ENCODE data around the gene PRPF19. TPM values are rescaled to one million over a fixed set of nuclear protein-coding genes. Genes with fewer than 3 reads are reported as not detected.
"Not testable (repeated sequence)": the region's sequence is repeated elsewhere in the genome, so short reads cannot be mapped to it uniquely, and the experiment has no call there.

The PRPF19 gene
- total RNA-seq, 1 experiment from 2014 or later = 160 TPM

DNA sequence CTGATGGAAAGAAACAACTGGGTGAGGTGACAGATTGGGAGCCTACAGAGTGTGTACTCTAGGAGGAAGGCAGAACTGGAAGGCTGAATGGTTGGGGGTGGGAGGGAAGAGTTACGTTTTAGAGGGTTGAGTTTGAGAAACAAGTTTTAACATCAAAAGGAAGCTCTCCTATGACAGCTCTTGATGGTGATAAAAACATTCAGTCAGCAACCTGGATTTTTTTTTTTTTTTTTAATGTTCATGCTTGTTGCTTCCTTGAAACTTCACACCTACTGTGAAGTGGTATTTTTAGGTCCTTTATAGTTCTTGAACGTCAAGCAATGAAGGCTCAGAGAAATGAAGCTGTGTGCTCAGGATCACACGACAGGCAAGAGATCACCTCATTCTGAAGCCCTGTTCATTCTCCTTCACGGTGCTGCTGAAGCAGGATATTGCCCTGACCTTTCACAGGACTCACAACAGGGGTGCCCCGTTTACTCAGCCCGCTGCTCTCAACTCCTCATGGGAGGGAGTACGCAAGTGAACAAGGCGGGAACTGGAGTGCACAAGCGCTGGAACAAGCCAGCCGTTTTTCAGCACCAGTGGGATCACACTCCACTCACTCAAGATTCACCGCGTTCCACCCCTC lies 6.0 kb upstream of the PRPF19 start:
- no TSS peak for BruUV-seq (replicated peaks)
- POLR2A ChIA-PET (ENCODE audit: unreplicated experiment) = interaction anchor here (0.6 to 0.7 kb wide), 3 partner anchors 37 to 517 kb away, joined by 3 to 9 read pairs (median 5); no protein-coding TSS in a partner anchor

DNA sequence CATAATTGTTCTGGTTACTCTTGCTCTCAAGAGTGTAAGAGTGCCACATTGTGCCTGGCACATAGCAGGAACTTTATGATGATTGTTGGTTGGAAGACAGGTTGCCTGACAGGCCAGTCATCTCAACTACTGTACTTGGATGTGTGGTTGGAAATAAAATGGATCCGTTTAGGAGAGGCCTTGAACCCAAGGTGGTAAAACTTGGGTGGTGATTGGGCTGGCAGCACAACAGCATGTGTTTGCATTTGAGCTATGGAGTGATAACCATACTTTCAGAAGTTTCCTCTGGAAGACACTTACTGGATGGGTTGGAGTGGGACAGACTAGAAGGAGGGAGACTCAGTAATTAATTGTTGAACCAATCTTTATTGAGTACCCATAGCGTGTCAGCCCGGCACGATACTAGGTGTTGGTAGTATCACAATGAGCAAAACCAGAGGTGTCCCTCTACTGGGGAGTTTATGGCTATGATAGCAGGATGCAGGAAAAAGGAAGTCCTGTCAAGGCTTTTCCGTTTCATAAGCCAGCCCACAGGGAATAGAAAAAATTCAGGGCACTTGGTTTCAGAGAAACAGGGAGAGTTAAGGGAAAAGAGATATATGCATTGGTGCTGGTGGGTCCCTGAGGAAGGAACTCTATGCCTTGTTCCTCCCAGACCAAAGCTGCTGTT lies 4.5 kb upstream of the PRPF19 start:
- TF ChIP-seq, protein P1, sequence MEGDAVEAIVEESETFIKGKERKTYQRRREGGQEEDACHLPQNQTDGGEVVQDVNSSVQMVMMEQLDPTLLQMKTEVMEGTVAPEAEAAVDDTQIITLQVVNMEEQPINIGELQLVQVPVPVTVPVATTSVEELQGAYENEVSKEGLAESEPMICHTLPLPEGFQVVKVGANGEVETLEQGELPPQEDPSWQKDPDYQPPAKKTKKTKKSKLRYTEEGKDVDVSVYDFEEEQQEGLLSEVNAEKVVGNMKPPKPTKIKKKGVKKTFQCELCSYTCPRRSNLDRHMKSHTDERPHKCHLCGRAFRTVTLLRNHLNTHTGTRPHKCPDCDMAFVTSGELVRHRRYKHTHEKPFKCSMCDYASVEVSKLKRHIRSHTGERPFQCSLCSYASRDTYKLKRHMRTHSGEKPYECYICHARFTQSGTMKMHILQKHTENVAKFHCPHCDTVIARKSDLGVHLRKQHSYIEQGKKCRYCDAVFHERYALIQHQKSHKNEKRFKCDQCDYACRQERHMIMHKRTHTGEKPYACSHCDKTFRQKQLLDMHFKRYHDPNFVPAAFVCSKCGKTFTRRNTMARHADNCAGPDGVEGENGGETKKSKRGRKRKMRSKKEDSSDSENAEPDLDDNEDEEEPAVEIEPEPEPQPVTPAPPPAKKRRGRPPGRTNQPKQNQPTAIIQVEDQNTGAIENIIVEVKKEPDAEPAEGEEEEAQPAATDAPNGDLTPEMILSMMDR (conservative IDR thresholded peaks at IDR 0.05) = no peak
- TF ChIP-seq EZH2 (IDR thresholded peaks at IDR 0.05; ENCODE audit: low read depth) = no peak
- CTCF ChIA-PET = no interaction called here
- peaks cover 17% of the 10 kb centered on the region for H3F3A ChIP-seq (ENCODE audit: insufficient read depth, low read depth)
- no peaks in the 10 kb centered on the region for H3K9me3 ChIP-seq (ENCODE audit: insufficient read depth, low read depth)
- peaks cover 19% of the 10 kb centered on the region for H3K79me2 ChIP-seq (ENCODE audit: low read depth)
- H3K9me2 ChIP-seq (ENCODE audit: insufficient read depth) = no peaks in the 10 kb centered on the region
- peaks cover 27% of the 10 kb centered on the region; the same call in 1 of the 2 replicates for H3K27me3 ChIP-seq (ENCODE audit: insufficient read depth, low read depth)
- intact Hi-C loops (cut with micrococcal nuclease; ENCODE audit: unreplicated experiment) = no loop called here
- no peak overlapping the region for H2AFZ ChIP-seq
- peaks cover 23% of the 10 kb centered on the region for H3K4me1 ChIP-seq (replicated peaks; ENCODE audit: insufficient read depth)
- no peaks in the 10 kb centered on the region; the same call in 1 of the 2 replicates for H4K20me1 ChIP-seq (ENCODE audit: insufficient read depth)
- H3K36me3 ChIP-seq (ENCODE audit: low read depth) = no peaks in the 10 kb centered on the region
- no peak overlapping the region for H3K4me2 ChIP-seq
- H3K4me3 ChIP-seq = no peak overlapping the region
- POLR2A ChIA-PET (ENCODE audit: unreplicated experiment) = no interaction called here
- no TSS peak for BruUV-seq (replicated peaks)
- no peak for DNase-seq
- H3K27ac ChIP-seq = no peak overlapping the region

More for the DNA sequence above, 6.0 kb upstream of the PRPF19 start:
- TF ChIP-seq EZH2 (IDR thresholded peaks at IDR 0.05; ENCODE audit: low read depth) = no peak
- TF ChIP-seq, protein P1 (conservative IDR thresholded peaks at IDR 0.05) = no peak
- Histone ChIP-seq H3F3A (ENCODE audit: insufficient read depth, low read depth) (peaks cover 14% of the 10 kb centered on the region), H3K79me2 (ENCODE audit: low read depth) (peaks cover 29% of the 10 kb centered on the region), H3K9me3 (ENCODE audit: insufficient read depth, low read depth) (no peaks in the 10 kb centered on the region), H4K20me1 (ENCODE audit: insufficient read depth) (no peaks in the 10 kb centered on the region; the same call in 1 of the 2 replicates), H3K4me2 (no peak overlapping the region), H2AFZ (no peak overlapping the region), H3K27ac (no peak overlapping the region), H3K4me1 (replicated peaks; ENCODE audit: insufficient read depth) (peaks cover 32% of the 10 kb centered on the region), H3K27me3 (ENCODE audit: insufficient read depth, low read depth) (peaks cover 27% of the 10 kb centered on the region; the same call in 1 of the 2 replicates), H3K9me2 (ENCODE audit: insufficient read depth) (no peaks in the 10 kb centered on the region), H3K4me3 (no peak overlapping the region), H3K36me3 (ENCODE audit: low read depth) (no peaks in the 10 kb centered on the region)
- no peak for DNase-seq
- CTCF ChIA-PET = interaction anchor here (0.6 to 0.7 kb wide), 3 partner anchors 9 to 11 kb away, joined by 3 read pairs; no protein-coding TSS in a partner anchor
- intact Hi-C loops (cut with micrococcal nuclease; ENCODE audit: unreplicated experiment) = no loop called here

DNA sequence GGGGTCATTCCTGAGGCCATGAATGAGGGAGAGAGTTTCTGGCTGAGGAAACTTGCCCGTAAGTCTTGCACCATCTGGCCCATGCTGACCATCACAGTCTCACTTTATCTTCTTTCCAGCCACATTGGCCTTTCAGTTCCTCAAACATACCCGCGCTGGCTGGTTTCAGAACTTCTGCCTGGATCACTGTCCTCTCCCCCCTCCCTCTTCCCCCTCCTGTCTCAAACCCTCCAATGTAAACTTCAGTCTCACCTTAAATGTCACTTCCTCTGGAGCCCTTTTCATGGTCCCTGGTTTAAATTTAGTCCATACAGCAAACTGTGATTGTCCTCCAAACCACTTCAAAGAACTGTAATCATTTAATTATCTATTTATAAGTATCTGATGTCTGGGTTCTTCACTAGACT lies 3.9 kb upstream of the PRPF19 start:
- intact Hi-C loops (cut with micrococcal nuclease; ENCODE audit: unreplicated experiment) = no loop called here
- POLR2A ChIA-PET (ENCODE audit: unreplicated experiment) = no interaction called here
- peaks cover 18% of the 10 kb centered on the region for H3F3A ChIP-seq (ENCODE audit: insufficient read depth, low read depth)

DNA sequence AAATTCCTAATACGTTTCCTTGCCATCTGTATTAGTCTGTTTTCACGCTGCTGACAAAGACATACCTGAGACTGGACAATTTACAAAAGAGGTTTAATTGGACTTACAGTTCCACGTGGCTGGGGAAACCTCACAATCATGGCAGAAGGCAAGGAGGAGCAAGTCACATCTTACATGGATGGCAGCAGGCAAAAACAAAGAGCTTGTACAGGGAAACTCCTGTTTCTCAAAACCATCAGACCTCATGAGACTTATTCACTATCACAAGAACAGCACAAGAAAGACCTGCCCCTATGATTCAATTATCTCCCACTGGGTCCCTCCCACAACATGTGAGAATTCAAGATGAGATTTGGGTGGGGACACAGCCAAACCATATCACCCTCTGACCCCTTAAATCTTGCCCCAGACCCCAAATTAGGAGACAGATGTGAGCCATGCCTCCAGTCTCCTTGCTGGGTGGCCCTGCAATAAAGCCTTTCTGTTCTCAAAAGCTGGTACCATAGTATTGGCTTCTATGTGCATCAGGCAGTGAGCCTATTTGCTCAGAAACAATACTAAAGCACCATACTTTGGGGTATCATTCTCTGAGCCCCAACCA lies 3.4 kb upstream of the PRPF19 start:
- Histone ChIP-seq H3F3A (ENCODE audit: insufficient read depth, low read depth) (peaks cover 14% of the 10 kb centered on the region), H3K4me1 (replicated peaks; ENCODE audit: insufficient read depth) (peaks cover 21% of the 10 kb centered on the region), H3K79me2 (ENCODE audit: low read depth) (peaks cover 23% of the 10 kb centered on the region), H3K27me3 (ENCODE audit: insufficient read depth, low read depth) (peaks cover 27% of the 10 kb centered on the region; the same call in 1 of the 2 replicates)
- H3K9me2 ChIP-seq (ENCODE audit: insufficient read depth); H3K27ac ChIP-seq; BruUV-seq (replicated peaks); H3K4me3 ChIP-seq; H3K36me3 ChIP-seq (ENCODE audit: low read depth); H4K20me1 ChIP-seq (ENCODE audit: insufficient read depth); POLR2A ChIA-PET (ENCODE audit: unreplicated experiment); H3K9me3 ChIP-seq (ENCODE audit: insufficient read depth, low read depth); DNase-seq; H2AFZ ChIP-seq; H3K4me2 ChIP-seq; CTCF ChIA-PET: not testable (repeated sequence)
- intact Hi-C loops (cut with micrococcal nuclease; ENCODE audit: unreplicated experiment) = loop anchor here (5.0 kb wide), 1 partner anchor 243 kb away; no protein-coding TSS in a partner anchor

More for the DNA sequence above, 3.9 kb upstream of the PRPF19 start:
- no TSS peak for BruUV-seq (replicated peaks)
- no peaks in the 10 kb centered on the region for H3K9me2 ChIP-seq (ENCODE audit: insufficient read depth)
- peaks cover 22% of the 10 kb centered on the region for H3K79me2 ChIP-seq (ENCODE audit: low read depth)
- peaks cover 1% of the 10 kb centered on the region; the same call in 1 of the 2 replicates for H4K20me1 ChIP-seq (ENCODE audit: insufficient read depth)
- CTCF ChIA-PET = no interaction called here
- no peaks in the 10 kb centered on the region for H3K9me3 ChIP-seq (ENCODE audit: insufficient read depth, low read depth)
- H3K4me2 ChIP-seq = no peak overlapping the region
- H3K4me3 ChIP-seq = no peak overlapping the region
- H3K4me1 ChIP-seq (replicated peaks; ENCODE audit: insufficient read depth) = peaks cover 21% of the 10 kb centered on the region
- DNase-seq = no peak
- H3K27me3 ChIP-seq (ENCODE audit: insufficient read depth, low read depth) = peaks cover 27% of the 10 kb centered on the region; the same call in 1 of the 2 replicates
- no peaks in the 10 kb centered on the region for H3K36me3 ChIP-seq (ENCODE audit: low read depth)
- TF ChIP-seq, protein P1 (conservative IDR thresholded peaks at IDR 0.05) = no peak
- no peak for TF ChIP-seq EZH2 (IDR thresholded peaks at IDR 0.05; ENCODE audit: low read depth)
- H2AFZ ChIP-seq = no peak overlapping the region
- no peak overlapping the region for H3K27ac ChIP-seq

All from PC-9 (cell line).